Coronary artery (tissue), 2 donors: ENCODE data around the gene RPS6KB1.
"Not testable (repeated sequence)": the region's sequence is repeated elsewhere in the genome, so short reads cannot be mapped to it uniquely, and the experiment has no call there.

ENCODE experiments used
- DNase-seq: peaks from one replicate; pipeline ENCODE4 v3.0.0-alpha.2; 2017; ENCODE audit warnings: low spot score
- H3K27ac ChIP-seq, 2 donors: fragments of 200-600 bp; sonication (generic); one replicate each; pipeline ENCODE4 v1.5.1; 2016 to 2019
- H3K4me3 ChIP-seq: fragments of 200-600 bp; sonication (generic); 2 replicates; pipeline ENCODE4 v1.5.1; 2016; ENCODE audit warnings: mild to moderate bottlenecking, moderate library complexity
- TF ChIP-seq, protein P1 (sequence below): fragments of 200-600 bp; sonication (generic); IDR thresholded peaks from one replicate; pipeline ENCODE4 v1.5.1; 2019; ENCODE audit warnings: antibody characterized with exemption

Gene RPS6KB1

DNA sequence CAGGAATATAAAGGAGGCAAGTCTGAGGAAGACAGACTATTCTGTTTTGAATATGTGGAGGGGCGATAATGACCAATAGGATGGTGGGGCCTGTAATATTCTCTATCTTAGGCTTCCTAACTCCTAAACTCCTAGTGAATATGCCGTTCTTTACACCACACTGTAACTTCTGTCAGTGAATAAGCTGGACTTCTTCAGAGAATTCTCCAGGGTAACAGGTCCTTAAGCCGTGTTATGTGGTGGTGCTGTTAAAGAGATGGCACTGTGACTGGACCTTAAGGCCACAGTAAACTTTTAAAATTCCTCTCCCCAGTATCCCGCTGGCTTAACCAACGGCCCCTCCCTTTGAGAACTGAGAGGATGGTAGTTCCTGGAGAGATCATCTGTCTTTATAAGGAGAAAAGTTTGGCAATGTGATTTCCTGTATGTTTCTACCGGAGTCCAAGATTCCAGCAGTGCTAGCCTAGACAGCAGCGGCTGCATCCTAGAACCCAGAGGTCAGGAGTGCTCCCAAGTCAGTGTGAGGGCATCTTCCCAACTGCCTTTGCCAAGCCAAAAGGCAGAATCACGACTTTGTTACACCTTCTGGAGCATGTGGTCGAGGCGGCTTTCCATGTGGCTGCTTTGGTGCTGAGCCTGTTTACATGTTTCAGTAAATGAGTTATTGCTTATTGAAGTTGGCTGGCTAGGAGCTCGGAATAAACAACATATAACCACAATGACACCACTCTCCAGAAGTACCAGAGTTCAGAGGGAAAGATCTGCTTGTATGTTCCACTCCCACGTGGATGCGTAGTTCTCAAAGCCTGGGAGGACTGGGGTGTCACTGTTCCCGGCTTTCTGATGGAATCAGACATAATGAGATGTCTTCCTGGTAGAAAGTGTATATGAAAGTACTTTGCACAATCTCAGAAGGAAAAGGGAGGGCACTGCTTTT, 41.2 kb upstream of the RPS6KB1 start:
- no peak for DNase-seq
- Histone ChIP-seq H3K4me3 (peak overlapping the region; percentile 32), H3K27ac (peak overlapping the region in 1 of 2 donors; percentile 81)
- TF ChIP-seq, protein P1, sequence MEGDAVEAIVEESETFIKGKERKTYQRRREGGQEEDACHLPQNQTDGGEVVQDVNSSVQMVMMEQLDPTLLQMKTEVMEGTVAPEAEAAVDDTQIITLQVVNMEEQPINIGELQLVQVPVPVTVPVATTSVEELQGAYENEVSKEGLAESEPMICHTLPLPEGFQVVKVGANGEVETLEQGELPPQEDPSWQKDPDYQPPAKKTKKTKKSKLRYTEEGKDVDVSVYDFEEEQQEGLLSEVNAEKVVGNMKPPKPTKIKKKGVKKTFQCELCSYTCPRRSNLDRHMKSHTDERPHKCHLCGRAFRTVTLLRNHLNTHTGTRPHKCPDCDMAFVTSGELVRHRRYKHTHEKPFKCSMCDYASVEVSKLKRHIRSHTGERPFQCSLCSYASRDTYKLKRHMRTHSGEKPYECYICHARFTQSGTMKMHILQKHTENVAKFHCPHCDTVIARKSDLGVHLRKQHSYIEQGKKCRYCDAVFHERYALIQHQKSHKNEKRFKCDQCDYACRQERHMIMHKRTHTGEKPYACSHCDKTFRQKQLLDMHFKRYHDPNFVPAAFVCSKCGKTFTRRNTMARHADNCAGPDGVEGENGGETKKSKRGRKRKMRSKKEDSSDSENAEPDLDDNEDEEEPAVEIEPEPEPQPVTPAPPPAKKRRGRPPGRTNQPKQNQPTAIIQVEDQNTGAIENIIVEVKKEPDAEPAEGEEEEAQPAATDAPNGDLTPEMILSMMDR: no peak

DNA sequence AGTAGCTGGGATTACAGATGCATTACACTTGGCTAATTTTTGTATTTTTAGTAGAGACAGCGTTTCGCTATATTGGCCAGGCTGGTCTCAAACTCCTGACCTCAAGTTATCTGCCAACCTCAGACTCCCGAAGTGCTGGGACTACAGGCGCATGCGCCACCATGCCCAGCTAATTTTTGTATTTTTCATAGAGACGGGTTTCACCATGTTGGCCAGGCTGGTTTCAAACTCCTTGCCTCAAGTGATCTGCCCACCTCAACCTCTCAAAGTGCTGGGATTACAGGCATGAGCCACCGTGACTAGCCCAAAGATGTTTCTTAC, 40.1 kb upstream of the RPS6KB1 start:
- not testable (repeated sequence) for DNase-seq, H3K4me3 ChIP-seq
- H3K27ac ChIP-seq: peak overlapping the region in 1 of 2 donors; percentile 54

DNA sequence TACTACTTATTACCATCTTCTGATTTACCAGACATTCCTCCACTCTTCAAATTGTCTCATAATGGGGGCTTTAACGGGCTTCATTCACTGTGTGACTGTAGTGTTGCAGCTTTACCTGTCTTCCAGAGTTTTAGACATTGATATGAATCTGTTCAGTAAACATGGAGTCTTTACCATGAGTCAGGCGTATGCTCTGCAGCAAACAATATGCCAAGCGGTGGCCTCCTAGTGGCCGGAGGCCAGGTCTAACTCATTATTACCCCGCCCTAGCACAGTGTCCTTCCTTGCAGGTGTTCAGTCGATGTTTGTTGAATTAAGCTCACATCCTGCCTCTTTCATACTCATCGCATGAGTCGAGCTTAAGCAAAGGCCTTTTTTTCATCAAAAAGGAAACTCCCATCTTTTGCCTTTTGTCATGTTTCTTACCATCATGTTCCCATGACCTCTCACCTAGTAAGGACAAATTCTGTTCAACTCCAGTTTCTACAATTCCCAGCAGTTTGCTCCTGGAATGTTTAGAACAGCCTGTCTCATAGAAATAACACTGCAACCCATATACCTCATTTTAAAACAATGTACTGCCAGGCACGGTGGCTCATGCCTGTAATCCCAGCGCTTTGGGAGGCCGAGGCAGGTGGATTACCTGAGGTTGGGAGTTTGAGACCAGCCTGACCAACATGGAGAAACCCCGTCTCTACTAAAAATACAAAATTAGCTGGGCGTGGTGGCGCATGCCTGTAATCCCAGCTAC, 39.6 kb upstream of the RPS6KB1 start:
- Histone ChIP-seq H3K27ac (peak overlapping the region in 1 of 2 donors; percentile 54), H3K4me3 (no peak overlapping the region)
- TF ChIP-seq, protein P1: no peak
- DNase-seq: no peak

DNA sequence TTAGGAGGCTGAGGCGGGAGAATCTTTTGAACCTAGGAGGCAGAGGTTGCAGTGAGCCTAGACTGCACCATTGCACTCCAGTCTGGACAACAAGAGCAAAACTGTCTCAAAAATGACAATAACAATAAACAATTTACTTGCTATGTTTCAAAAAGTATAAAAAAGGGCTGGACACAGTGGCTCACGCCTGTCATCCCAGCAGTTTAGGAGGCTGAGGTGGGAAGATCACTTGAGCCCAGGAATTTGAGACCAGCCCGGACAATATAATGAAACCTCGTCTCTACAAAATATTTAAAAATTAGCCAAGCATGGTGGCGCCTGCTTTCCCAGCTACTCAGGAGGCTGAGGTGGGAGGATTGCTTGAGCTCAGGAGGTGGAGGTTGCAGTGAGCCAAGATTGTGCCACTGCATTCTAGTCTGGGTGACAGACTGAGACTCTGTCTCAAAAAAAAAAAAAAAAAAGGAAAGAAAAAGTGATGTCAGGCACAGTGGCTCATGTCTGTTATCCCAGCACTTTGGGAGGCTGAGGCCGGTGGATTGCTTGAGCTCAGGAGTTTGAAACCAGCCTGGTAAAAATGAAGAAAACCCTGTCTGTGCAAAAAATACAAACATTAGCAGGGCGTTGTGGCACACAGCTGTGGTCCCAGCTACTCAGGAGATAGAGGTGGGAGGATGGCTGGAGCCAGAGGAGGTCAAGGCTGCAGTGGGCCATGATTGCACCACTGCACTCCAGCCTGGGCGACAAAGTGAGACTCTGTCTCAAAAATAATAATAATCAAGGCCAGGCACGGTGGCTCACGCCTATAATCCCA, 38.8 kb upstream of the RPS6KB1 start:
- peak overlapping the region in 1 of 2 donors; percentile 53 for H3K27ac ChIP-seq
- not testable (repeated sequence) for H3K4me3 ChIP-seq, DNase-seq

DNA sequence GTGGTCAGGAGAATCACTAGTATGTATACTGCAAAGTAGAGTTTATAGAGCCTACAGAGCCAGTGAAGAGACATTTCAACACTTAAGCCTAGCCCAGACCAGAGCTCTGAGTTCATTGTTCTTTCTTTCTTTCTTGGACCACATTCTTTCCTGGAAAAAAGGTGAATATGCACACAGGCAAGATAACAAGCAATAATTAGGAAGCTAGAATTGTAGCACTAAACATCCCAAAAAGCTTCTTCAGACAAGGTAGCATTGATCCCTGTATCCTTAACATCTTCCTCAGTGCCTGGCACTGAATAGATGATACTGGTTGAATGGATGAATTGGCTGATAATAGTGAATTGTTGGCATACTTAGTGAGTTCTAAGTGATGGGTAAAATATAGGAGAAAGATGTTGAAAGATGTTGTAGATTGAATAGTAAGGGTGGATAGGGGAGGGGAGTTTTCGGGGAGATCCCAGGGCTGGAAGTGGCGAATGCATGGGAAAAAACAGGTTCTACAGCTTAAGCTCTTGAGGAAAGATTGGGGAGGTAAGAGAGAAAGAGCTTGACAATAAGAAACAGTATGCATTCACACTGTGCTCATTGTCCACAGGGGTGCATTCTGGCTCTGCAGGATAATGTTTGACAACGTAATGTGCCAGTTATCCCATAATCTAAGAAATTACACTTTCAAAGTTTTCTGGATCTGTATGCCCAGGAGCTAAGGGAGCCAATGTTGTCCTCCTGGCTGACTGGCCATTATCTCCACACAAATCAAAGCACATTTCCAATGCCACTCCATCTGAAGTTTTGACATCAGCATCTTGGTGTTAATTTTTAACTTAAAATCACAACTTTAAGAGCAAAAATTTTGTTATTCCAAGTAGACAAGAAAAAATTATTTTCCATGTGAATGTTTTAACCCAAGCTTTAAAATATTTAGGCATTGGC, 35.8 kb upstream of the RPS6KB1 start:
- DNase-seq: no peak
- TF ChIP-seq, protein P1: no peak
- H3K27ac ChIP-seq: no peak overlapping the region
- H3K4me3 ChIP-seq: no peak overlapping the region

DNA sequence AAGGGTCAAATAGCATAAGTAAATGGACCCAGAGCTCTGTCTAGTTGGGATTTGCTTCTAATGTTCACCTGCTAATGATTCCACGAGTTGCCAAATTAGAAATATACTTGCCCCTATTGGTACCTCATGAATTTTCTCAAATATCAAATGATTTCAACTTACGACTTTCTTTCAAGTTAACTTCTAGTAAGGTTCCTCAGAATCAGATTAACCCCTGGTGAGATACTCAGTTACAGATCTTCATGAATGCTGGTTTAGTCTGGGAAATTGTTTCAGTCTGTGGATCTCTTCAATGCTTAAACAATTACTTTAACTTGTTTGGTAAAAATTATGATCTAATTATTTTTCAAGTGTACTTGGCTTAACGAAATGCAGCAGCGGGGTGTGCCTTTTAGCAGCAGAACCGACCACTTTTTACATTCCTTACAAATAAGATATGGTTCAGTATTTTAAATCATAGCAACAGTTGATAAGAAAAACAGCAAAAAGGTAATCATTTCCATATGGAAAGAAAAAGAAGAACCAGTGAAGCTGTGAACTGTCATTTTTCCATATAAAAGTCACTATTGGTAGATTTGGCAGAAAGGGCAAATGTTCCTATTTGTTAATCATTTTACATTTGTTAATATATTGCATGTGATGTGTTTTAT, 34.6 kb upstream of the RPS6KB1 start:
- Histone ChIP-seq H3K4me3 (no peak overlapping the region), H3K27ac (no peak overlapping the region)
- DNase-seq: no peak
- TF ChIP-seq, protein P1: no peak

DNA sequence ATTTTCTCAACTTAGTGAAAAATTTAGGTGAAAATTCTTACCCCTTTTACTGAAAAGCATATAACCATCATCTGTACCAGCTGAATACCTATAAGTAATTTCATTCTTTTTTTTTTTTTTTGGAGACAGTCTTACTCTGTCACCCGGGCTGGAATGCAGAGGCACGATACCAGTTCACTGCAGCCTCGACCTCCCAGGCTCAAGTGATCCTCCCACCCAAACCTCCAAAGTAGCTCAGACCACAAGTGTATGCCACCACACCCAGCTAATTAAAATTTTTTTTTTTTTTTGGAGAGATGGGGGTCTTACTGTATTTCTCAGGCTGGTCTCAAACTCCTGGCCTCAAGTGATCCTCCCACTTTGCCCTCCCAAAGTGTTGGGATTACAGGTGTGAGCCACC, 34.0 kb upstream of the RPS6KB1 start:
- no peak overlapping the region for H3K27ac ChIP-seq
- DNase-seq: no peak
- no peak overlapping the region for H3K4me3 ChIP-seq
- TF ChIP-seq, protein P1: no peak
